Fibroblast of pulmonary artery (primary cell): ENCODE measurements around the gene DLGAP1.

Experiments
- DNase-seq: peaks from one replicate; pipeline ENCODE4 v3.0.0-alpha.2; 2010; ENCODE audit warnings: low read depth
- H3K4me3 ChIP-seq: replicated peaks from 2 replicates; pipeline ENCODE4 v1.5.1; 2011; ENCODE audit warnings: low read depth, mild to moderate bottlenecking, control low read depth, low read length, moderate library complexity
- CTCF ChIP-seq: IDR thresholded peaks from 2 replicates; pipeline ENCODE4 v1.5.1; 2011; ENCODE audit warnings: mild to moderate bottlenecking, control low read depth, low read length, inconsistent platforms; ENCODE audit errors: missing control alignments

Gene DLGAP1

DNA sequence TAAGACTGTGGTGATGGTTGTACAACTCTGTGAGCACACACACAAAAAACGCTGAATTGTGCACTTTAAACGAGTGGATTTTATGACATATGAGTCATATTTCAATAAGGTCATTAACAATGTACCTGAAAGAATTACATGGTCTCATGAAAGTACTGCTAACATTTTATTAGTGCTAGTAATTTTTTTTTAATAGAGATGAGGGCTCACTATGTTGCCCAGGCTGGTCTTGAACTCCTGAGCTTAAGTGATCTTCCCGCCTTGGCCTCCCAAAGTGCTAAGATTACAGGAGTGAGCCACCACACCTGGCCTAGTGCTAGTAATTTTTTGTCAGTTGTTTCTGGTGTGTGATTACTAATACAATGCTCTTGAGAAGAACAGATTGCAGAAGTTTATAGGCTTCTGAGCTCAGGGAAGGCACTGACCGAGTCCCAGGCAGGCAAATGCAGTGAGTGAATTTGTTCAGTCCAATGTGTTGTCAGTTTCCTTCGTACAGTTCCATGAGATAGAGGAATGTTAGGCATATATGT, 828.1 kb downstream of the DLGAP1 start:
- H3K4me3 ChIP-seq = no peak overlapping the region
- DNase-seq = no peak
- no peak for TF ChIP-seq CTCF

DNA sequence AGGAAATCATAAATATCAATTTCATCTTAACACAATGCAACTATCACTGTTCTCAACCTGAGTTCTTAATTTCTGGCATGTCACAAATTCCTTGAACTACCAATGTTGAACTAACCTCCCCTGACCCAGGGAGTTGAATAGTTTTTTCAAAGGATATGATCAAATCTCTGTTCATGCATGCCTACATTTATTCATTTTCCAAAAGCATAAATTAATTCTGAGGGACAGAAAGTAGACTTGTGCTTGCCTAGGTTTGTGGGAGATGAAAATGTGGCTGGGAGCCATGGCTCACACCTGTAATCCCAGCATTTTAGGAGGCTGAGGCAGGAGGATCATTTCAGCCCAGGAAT, 829.4 kb downstream of the DLGAP1 start:
- DNase-seq = no peak

DNA sequence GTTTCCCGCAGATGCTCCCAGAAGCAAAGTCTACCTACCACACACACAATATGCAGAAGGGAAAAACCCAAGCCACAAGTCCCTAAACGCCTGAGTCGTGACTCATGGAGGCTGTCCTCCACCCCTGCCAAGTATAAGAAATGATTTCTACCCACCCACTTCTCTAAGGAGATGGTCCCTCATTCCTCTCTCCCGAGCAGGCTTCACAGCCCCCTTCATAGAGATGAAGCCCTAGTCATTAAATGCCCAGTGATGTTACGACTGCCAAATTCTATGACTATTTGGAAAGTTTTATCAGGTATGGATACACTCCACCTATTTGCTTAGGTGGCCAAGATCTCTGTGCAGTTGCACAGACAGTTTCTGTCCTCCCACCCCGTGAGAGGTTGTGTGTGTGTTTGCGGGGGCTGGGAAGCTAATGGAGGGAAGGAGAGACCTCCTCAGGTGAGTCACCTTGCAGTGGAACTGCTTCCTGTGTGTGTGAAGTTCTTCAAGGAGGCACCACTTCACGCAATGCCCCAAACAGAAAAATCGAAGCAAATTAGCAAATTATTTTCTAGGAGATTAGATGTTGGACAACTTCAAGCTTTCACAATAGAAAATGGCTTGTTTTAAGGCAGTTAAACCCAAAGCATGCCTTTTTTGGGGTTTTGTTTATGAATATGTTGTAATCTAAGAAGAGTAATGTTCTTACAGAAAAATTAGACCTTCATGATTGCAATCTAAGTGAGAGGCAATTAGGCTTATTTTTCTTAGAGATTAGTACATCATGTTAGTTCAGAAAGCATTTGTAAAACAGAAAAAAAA, 830.0 kb downstream of the DLGAP1 start:
- H3K4me3 ChIP-seq = no peak overlapping the region
- DNase-seq = peak; percentile 97
- TF ChIP-seq CTCF = no peak

More for the DNA sequence above, 829.4 kb downstream of the DLGAP1 start:
- no peak for TF ChIP-seq CTCF
- no peak overlapping the region for H3K4me3 ChIP-seq

DNA sequence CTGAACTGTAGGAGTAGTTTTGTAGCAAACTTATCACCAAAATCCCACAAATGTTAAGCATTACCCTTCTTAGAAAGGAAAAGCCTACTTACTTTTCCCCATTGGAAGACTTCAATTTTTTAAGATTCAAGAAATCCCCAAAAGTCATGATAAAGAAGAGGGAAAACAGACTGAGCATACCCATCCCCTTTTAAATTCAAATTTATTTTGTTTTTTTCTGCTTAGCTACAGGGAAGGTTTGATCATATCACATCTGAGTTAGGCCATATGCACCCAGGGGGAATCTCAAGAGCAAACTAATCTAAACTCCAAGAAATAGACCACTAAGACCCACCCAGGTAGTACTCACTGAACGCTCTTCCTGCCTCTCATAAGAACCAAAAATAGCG, 830.6 kb downstream of the DLGAP1 start:
- TF ChIP-seq CTCF = no peak
- DNase-seq = no peak
- H3K4me3 ChIP-seq = peak overlapping the region; percentile 19

GRCh38 chr18:3623769-3624545, 831.1 kb downstream of the DLGAP1 start:
- DNase-seq = peak; percentile 97
- no peak for TF ChIP-seq CTCF
- peak overlapping the region; percentile 19 for H3K4me3 ChIP-seq

DNA sequence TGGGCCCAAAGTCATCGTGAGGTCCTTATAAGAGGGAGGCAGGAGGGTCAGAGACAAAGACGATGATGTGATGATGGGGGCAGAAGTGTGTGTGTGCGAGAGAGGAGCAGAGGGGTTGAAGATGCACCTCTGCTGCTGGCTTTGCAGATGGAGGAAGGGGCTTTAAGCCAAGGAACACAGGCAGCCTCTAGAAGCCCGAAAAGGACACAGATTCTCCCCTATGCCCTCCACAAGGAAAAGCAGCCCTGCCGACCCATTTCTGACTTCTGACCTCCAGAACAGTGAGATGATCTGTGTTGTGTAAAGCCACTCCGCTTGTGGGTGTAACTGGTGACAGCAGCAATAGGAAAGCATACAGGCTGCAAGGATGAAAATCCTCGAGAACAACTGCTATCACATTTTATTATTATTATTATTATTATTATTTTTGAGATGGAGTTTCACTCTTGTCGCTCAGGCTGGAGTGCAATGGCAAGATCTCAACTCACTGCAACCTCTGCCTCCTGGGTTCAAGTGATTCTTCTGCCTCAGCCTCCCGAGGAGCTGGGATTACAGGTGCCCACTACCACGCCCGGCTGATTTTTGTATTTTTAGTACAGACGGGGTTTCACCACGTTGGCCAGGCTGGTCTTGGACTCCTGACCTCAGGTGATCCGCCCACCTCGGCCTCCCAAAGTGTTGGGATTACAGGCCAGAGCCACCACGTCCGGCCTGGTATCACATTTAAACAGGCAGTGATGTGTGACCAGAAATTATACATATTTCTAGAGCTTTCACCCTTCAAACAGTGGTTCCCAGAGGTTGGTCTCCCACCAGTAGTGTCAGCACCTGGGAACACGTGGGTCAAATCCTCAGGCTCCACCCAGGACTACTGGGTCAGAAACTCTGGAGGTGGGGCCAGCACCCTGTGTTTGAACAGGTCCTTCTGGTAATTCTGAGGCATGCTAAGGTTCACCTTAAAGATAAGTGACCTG, 834.7 kb downstream of the DLGAP1 start:
- DNase-seq = no peak
- no peak for TF ChIP-seq CTCF
- no peak overlapping the region for H3K4me3 ChIP-seq
